Gastroesophageal sphincter (tissue), 4 donors: Measurements from ENCODE around the gene MAGEF1. TPM values are rescaled to one million over a fixed set of nuclear protein-coding genes. Genes with fewer than 3 reads are reported as not detected.

Experiments
- ATAC-seq: fragments of 150-250 bp; one replicate; pipeline ENCODE4 v1.9.1; 2016; ENCODE audit warnings: mild to moderate bottlenecking, moderate library complexity
- H3K27ac ChIP-seq, 4 donors: fragments of 200-600 bp; sonication (generic) in 3 of 4; 1 replicate in 3 of 4; 2 replicates in 1 of 4; pipeline ENCODE4 v1.5.1; 2016 to 2019
- H3K27me3 ChIP-seq: fragments of 200-600 bp; sonication (generic); one replicate; pipeline ENCODE4 v1.5.1; 2019
- H3K36me3 ChIP-seq, 2 donors: fragments of 200-600 bp; sonication (generic); one replicate each; pipeline ENCODE4 v1.5.1; 2019; ENCODE audit warnings: control low read depth in 1 of 2
- H3K4me1 ChIP-seq, 3 donors: fragments of 200-600 bp; sonication (generic); 1 replicate in 2 of 3; 2 replicates in 1 of 3; pipeline ENCODE4 v1.5.1; 2016 to 2019; ENCODE audit warnings: control low read depth in 2 of 3
- H3K4me3 ChIP-seq, 2 donors: fragments of 200-600 bp; sonication (generic); one replicate each; pipeline ENCODE4 v1.5.1; 2019; ENCODE audit warnings: mild to moderate bottlenecking in 1 of 2, moderate library complexity in 1 of 2
- H3K9me3 ChIP-seq, 3 donors: fragments of 200-600 bp; sonication (generic); one replicate each; pipeline ENCODE4 v1.5.1; 2017 to 2019; ENCODE audit warnings: control low read depth in 2 of 3
- EP300 ChIP-seq: sonication (generic); formaldehyde crosslinking; IDR thresholded peaks from one replicate; pipeline ENCODE4 v1.6.1; 2017; ENCODE audit warnings: antibody characterized with exemption, mild to moderate bottlenecking
- POLR2A ChIP-seq, 2 donors: fragments of 450-650 bp; IDR thresholded peaks; one replicate each; pipeline ENCODE4 v1.6.1; 2017; ENCODE audit warnings: antibody characterized with exemption in 2 of 2, mild to moderate bottlenecking in 2 of 2, moderate library complexity in 1 of 2
- POLR2AphosphoS5 ChIP-seq: sonication (generic); formaldehyde crosslinking; IDR thresholded peaks from one replicate; pipeline ENCODE4 v1.6.1; 2017; ENCODE audit warnings: antibody characterized with exemption
- WGBS, 2 donors: methylation state at CpG; one replicate each; pipeline ENCODE4 v1.1.5; 2018; ENCODE audit warnings: low coverage in 1 of 2; 5-methylcytosine and 5-hydroxymethylcytosine counted together
- total RNA-seq, 4 donors: library from RNA; depleted of rRNA; stranded (reverse); fragments of >200 nt; gene quantifications; one replicate each; pipeline ENCODE4 v1.1.0, GENCODE V29; 2016
- TF ChIP-seq, protein P1 (sequence below), 4 experiments: fragments of 200-600 bp in 2 of 4; fragments of 450-650 bp in 2 of 4; sonication (generic) in 1 of 4; IDR thresholded peaks; one replicate each; pipeline ENCODE4 v1.5.1; 2017 to 2019; ENCODE audit warnings: antibody characterized with exemption in 4 of 4, mild to moderate bottlenecking in 2 of 4, moderate library complexity in 2 of 4

The MAGEF1 gene
- total RNA-seq, 4 donors from 2014 or later = 36.9 to 47.8 (median 41.9) TPM

GRCh38 chr3:184745526-184745925, 33.7 kb upstream of the MAGEF1 start:
- WGBS, 2 donors = 20 to 79% methylated on average over 1 to 11 of the region's 11 CpGs
- no peak overlapping the region for H3K27ac ChIP-seq

GRCh38 chr3:184743248-184743647, 31.4 kb upstream of the MAGEF1 start:
- no peaks in the 10 kb centered on the region for H3K9me3 ChIP-seq
- no peak for ATAC-seq
- H3K27ac ChIP-seq = no peak overlapping the region
- no peaks in the 10 kb centered on the region for H3K27me3 ChIP-seq
- WGBS, 2 donors = 81 to 91% methylated on average over 3 of the region's 3 CpGs
- H3K4me1 ChIP-seq = peaks cover 0 to 3% (median 0%) of the 10 kb centered on the region in 3 donors
- no peaks in the 10 kb centered on the region for H3K36me3 ChIP-seq
- no peak overlapping the region for H3K4me3 ChIP-seq
- TF ChIP-seq POLR2A (IDR thresholded peaks at IDR 0.05) (no peak), POLR2AphosphoS5 (no peak), EP300 (no peak)
- TF ChIP-seq, protein P1, sequence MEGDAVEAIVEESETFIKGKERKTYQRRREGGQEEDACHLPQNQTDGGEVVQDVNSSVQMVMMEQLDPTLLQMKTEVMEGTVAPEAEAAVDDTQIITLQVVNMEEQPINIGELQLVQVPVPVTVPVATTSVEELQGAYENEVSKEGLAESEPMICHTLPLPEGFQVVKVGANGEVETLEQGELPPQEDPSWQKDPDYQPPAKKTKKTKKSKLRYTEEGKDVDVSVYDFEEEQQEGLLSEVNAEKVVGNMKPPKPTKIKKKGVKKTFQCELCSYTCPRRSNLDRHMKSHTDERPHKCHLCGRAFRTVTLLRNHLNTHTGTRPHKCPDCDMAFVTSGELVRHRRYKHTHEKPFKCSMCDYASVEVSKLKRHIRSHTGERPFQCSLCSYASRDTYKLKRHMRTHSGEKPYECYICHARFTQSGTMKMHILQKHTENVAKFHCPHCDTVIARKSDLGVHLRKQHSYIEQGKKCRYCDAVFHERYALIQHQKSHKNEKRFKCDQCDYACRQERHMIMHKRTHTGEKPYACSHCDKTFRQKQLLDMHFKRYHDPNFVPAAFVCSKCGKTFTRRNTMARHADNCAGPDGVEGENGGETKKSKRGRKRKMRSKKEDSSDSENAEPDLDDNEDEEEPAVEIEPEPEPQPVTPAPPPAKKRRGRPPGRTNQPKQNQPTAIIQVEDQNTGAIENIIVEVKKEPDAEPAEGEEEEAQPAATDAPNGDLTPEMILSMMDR (IDR thresholded peaks at IDR 0.05) = no peak

More at GRCh38 chr3:184745526-184745925, 33.7 kb upstream of the MAGEF1 start:
- Histone ChIP-seq H3K36me3 (no peaks in the 10 kb centered on the region), H3K4me1 (no peaks in the 10 kb centered on the region), H3K4me3 (no peak overlapping the region), H3K27me3 (peaks cover 6% of the 10 kb centered on the region), H3K9me3 (no peaks in the 10 kb centered on the region)
- ATAC-seq = no peak
- no peak for TF ChIP-seq POLR2AphosphoS5
- no peak for TF ChIP-seq POLR2A (IDR thresholded peaks at IDR 0.05)
- TF ChIP-seq, protein P1 (IDR thresholded peaks at IDR 0.05) = no peak
- no peak for TF ChIP-seq EP300

- no peak overlapping the region for H3K27ac ChIP-seq
- no peaks in the 10 kb centered on the region for H3K27me3 ChIP-seq
- H3K4me3 ChIP-seq = no peak overlapping the region
- peaks cover 0 to 8% (median 0%) of the 10 kb centered on the region in 3 donors for H3K4me1 ChIP-seq
- no peaks in the 10 kb centered on the region for H3K36me3 ChIP-seq
- TF ChIP-seq, protein P1 (IDR thresholded peaks at IDR 0.05) = no peak
- TF ChIP-seq POLR2A (IDR thresholded peaks at IDR 0.05) = no peak
- TF ChIP-seq EP300 = no peak
- no peak for TF ChIP-seq POLR2AphosphoS5
- 59% methylated on average over 4 of the region's 4 CpGs; no CpG with 5 or more reads in 1 of the 2 donors for WGBS, 2 donors
- ATAC-seq = no peak
- H3K9me3 ChIP-seq = no peaks in the 10 kb centered on the region
These were observed 30.8 kb upstream of the MAGEF1 start for GRCh38 chr3:184742676-184743135.

- ATAC-seq = no peak
- Histone ChIP-seq H3K27me3 (no peaks in the 10 kb centered on the region), H3K36me3 (no peaks in the 10 kb centered on the region), H3K27ac (no peak overlapping the region), H3K4me3 (no peak overlapping the region), H3K4me1 (peaks cover 0 to 11% (median 0%) of the 10 kb centered on the region in 3 donors), H3K9me3 (no peaks in the 10 kb centered on the region)
- 72 to 78% methylated on average over 8 to 12 of the region's 12 CpGs for WGBS, 2 donors
- no peak for TF ChIP-seq POLR2AphosphoS5
- no peak for TF ChIP-seq POLR2A (IDR thresholded peaks at IDR 0.05)
- TF ChIP-seq, protein P1 (IDR thresholded peaks at IDR 0.05) = no peak
- TF ChIP-seq EP300 = no peak
These were observed 30.2 kb upstream of the MAGEF1 start for GRCh38 chr3:184741798-184742675.

GRCh38 chr3:184741259-184741556, 29.3 kb upstream of the MAGEF1 start:
- ATAC-seq = no peak
- no peak overlapping the region for H3K4me3 ChIP-seq
- TF ChIP-seq EP300 = no peak
- H3K36me3 ChIP-seq = no peaks in the 10 kb centered on the region
- 94% methylated on average over 3 of the region's 8 CpGs; no CpG with 5 or more reads in 1 of the 2 donors for WGBS, 2 donors
- H3K9me3 ChIP-seq = no peaks in the 10 kb centered on the region
- H3K27me3 ChIP-seq = no peaks in the 10 kb centered on the region
- H3K4me1 ChIP-seq = peaks cover 0 to 11% (median 0%) of the 10 kb centered on the region in 3 donors
- no peak overlapping the region for H3K27ac ChIP-seq
